Measurements from ENCODE around the gene MRPL46.
"Not testable (repeated sequence)": the region's sequence is repeated elsewhere in the genome, so short reads cannot be mapped to it uniquely, and the experiment has no call there.

MRPL46 gene

DNA sequence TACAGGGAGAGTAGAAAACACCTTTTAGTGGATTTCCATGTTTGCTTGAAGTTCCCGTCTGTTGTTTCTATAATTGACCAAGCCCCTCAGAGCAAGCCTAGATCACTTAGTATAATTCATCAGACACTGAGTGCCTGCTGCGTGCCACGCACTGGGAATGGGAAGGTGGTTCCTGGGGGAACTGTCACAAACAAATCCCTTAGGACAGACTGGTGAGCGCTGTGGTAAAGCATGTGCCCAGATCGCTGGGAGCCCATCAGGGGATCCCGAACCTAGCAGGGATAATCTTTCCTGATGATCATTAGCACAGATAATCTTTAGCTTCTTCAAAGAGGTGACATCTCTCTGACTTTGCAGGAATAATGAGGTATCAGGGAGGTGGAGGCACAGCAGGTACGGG is 9.9 kb upstream of the MRPL46 start:
- no peak for DNase-seq

DNA sequence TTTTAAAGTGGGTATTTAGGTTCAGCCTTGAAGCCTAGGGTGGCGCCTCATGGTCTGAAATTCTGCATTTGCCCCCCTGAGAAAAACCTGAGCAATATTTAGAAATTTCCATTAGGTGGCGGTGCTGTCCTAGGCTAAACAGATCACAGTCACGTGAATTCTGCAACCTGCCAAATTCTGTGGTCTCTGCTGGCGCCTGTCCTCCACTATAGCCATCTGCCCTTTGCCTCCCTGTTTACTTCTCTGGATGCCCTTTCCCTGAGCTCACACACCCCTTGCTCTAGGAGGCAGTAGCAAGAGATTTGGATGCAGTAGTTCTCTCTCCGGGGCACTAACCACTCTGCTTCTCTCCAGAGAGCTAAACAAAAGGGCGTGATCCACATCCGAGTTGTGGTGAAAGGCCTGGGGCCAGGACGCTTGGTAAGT is 9.5 kb upstream of the MRPL46 start:
- no peak for DNase-seq

DNA sequence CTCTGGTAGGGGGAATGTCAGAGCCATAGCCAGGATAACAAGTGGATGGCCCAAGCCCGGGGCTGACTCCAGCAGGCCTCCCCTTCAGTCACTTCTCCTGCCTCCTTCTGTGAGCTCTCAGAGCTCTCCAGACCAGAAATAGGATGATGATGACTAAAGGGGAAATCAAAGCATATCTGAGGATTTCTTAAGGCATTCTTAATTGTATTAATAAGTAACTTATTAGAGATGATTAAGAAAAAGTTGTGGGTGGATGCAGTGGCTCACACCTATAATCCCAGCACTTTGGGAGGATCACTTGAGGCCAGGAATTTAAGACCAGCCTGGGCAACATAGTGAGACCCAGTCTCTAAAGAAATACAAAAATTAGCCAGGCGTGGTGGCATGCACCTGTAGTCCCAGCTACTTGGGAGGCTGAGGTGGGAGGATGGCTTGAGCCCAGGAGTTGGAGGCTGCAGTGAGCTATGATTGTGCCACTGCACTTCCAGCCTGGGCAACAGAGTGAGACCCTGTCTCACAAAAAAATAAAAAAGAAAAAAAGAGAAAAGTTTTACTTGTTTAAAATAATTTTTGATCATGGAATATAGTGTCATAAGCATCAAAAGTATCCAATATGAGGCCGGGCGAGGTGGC is 6.6 kb upstream of the MRPL46 start:
- DNase-seq, result not testable (repeated sequence)

DNA sequence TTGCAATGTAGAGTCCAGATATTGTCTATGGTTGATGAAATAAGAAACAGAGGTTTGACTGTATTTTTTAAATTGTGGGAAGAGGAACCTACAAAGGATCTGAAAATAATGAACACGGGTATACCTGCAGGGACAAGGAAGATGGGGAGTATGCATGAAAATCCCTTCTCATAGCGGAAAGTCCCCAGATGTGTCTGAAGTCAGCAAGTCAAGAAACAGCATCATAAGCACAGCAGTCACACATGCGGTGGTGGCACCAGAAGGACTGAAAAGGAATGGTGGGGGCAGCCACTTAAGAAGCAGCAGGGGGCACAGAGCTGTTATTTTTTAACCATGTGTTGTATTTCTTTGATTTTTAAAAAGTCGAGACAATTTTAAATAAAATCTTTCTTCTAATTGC is 5.0 kb upstream of the MRPL46 start:
- DNase-seq, result no peak

DNA sequence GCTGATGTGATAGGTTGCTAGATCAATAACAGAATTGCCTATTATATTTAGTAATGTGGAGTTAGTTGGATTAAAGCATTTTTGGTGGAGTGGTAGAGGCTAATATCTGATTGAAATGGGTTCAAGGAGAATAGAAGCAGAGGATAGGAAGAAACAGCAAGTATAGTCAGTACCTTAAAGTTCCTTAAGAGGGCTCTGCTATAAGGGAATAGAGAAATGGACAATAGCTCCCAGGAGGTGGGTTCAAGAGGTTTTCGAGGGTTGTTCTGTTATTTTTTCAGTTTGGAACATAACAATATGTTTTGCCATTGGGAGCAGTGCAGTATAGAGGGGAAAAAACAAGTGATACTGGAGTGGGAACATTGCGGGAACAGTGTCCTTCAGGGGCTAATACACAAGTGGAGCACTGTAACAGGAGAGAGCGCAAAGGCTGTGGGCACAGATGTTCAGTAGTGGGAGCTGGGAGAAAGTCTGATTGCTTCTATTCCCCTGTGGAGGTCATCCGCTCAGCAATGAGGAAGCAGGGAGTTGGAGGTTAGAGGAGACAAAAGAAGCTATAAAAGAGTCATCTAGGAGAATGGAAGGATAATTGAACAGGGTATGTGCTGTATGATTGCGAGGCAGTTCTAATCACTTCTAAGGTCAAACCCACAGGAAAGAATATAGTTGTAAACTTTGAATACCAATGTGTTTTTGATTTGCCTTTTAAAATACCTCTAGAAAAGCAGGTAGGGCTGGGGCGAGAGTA is 3.6 kb upstream of the MRPL46 start:
- DNase-seq, result no peak

DNA sequence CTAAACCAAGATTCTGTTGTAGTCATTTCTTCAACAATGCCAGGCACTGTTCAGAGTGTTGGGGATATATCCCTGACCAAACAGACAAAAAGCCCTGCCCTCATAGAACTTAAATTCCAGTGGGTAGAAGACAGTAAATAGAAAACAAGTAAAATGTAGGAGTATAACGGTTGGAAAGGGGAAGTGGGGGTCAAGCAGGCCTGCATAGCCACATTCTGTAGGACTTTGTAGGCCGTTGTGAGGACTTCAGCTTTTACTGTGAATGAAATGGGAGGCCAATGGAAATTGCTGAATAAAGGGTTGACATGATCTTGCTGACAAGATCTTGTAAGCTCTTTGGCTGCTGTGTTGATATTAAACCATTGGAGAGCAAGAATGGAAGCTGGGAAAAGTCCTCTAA is 2.1 kb upstream of the MRPL46 start:
- no peak for DNase-seq

DNA sequence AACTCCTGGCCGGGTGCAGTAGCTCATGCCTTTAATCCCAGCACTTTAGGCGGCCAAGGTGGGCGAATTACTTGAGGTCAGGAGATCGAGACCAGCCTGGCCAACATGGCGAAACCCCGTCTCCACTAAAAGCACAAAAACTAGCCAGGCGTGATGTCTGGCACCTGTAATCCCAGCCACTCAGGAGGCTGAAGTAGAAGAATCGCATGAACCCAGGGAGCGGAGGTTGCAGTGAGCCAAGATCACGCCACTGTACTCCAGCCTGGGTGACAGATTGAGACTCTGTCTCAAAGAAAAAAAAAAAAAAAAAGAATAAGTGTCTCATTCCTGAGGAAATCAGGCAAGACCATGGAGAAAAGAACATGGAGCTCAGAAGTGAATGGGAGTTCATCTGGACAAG is 1.5 kb upstream of the MRPL46 start:
- DNase-seq, result not testable (repeated sequence)

DNA sequence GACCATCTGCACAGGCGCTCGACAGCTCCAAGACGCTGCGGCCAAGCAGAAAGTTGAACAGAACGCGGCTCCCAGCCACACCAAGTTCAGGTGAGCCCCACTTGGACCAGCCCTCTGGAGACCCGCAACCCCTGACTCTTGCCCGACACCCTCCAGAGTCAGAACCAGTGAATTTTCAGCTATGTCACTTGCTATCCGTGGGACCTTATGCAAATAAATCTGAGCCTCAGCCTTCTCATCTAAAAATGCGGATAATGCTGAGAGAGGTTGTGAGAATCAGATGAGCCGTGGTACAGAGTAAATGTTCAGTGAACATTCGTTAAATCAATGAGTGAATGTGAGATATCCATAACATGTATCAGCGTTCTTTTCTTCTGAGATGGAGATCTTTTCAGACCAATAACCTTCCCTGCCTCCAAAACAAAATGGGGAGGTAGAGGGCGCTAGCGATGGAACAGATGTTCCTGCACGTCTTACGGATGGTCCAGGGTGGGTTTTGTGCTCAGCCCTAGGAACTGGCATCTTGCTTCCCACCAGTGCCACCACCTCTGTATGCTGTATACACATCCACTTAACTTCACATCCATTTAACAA is 844 bp upstream of the MRPL46 start:
- no peak for DNase-seq

DNA sequence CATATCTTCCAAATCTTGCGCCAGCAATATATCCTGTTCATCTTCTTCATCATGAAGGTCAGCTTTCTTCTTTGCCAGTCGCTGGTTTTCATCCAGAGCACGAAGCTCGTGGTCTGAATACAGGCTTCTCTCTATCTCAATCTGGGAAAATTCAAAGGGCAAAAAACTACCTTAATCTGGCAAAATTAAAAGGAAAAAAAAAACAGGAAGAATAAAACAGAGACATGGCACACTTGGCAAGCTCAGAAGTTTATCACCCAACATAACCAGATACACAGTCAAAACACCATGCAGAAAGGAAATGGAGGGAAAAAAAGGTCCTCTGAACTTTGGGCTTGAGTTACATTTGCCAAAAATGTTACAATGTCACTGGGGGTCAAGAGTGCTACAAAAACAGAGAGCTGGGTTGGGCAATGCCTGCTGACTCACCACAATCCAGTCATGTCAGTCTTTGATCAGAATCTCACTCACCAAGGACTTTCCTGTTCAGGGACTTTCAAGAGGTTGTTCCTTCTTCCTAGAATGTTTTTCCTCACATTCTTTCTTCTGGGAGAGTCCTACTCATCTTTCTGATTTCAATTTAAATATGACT is 1.5 kb downstream of the MRPL46 start:
- no peak for DNase-seq

DNA sequence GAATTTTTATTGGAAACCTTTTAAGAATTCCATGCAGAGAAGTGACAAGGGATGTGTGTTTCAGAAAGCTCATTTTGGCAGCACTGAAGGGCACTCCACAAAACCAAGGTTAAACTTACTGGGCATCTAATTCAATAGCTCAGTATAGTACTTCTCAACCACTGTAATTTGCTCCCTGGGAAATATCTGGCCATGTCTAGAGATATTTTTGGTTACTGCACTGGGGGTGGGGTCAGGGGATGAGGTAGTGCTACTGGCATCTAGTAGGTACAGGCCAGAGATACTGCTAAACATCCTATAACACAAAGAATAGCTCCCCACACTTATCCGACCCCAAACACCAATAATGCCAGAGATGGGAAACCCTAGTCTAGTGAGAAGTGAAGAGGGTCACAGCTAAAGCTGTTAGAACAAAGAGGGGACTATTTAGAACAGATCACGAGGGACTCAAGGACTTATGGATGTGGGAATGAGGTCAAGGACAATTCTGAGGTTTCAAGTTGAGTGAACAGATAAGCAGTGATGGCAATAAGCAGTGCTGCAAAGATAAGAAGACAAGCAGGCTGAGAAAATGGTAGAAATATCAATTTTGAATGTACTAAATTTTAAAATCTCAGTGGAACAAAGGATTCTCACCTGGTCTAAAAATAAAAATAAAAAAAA is 3.2 kb downstream of the MRPL46 start:
- DNase-seq, result no peak

DNA sequence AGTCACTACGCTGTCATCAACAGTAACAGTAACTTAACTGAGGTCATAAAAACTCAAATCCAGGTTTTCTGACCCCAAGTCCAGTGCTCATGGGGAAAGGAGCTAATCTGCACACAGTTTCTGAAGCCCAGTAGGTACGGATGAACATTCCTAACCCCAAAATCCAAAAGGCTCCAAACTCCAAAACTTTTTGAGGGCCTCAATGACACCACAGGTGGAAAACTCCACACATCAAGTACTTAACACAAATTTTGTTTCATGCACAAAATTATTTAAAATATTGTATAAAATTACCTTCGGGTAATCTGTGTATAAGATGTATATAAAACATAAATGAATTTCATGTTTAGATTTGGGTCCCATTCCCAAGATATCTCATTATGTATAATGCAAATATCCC is 10.5 kb downstream of the MRPL46 start:
- no peak for DNase-seq

DNA sequence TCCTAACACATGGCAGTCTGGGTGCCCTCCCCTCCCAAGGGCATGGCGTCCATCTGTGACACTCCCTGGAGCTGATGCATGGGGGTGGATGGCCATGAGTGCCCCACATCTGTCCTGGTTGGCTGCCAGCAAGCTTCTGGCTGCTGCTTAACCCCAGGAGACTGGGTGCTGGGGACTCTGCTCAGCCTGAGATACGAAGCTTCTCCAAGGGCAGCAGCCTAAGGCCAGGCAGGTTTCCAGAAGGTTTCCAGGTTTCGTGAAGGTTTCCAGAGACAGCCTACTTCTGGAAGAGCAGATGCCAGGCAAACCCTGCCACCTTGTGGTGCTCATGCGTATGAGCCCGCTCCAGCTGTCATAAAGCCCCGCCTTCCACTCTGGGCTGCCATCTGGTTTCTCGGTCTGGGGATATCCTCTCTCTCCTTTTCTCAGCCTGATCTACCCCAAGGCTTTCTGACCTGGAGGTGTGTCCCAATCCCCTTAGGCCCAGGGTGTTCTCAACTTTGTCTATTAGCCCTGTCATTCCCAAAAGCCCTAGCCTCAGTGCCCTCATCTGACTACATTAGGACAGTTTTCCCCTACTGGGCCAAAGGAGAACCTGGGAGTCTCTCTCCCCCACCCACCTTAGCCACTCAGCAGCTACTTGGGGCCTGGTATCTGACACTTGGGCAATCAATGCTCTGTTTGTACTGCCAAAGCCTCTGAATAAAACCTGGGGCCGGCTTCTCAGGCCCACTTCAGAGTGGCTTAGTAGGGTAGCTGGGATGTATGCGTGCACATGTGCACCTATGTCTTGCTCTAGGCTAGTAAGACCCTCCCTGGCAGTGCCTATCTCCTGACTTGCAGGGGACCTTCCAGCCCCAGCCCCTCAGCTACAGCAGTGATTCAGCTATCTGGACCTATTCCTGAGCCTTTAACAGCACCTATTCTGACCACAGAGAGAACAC is 12.0 kb downstream of the MRPL46 start:
- DNase-seq, result peak; percentile 41

DNA sequence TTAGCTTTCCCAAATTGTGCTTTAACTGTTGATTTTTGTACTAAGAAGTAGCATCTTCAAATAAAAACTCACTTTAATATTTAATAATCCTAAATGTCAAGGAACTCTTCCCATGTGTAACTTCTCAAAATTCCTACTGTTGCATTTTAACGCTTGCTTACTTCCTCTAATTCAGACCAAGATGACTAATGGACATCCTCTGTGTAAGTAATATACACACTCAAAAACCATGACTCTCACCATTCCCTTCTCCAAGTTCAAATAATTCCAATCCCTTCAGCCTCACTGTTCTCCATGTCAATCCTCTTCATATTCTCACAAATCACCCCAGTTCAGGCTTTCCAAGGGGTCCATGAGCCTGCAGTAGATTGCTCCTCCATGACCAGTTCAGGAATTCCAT is 13.0 kb downstream of the MRPL46 start:
- DNase-seq, result no peak

DNA sequence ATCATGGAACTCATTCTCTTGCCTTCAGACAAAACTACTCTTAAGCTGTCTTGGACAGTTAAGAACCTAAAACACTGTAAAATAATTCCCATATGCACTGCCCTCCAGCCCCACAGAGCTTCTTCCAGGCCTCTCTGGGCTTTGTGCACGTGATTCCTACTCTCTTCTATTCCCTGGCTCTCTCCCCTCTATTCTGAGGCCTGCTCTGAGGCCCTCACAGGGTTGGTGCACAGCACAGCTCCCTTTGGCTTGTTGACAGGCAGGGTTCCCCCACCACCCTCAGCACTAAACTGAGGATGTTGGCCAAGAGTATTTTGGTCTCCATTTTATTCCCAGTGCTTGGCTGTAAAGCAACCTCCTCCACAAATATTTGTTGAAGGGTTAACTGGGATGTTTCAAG is 13.5 kb downstream of the MRPL46 start:
- no peak for DNase-seq

DNA sequence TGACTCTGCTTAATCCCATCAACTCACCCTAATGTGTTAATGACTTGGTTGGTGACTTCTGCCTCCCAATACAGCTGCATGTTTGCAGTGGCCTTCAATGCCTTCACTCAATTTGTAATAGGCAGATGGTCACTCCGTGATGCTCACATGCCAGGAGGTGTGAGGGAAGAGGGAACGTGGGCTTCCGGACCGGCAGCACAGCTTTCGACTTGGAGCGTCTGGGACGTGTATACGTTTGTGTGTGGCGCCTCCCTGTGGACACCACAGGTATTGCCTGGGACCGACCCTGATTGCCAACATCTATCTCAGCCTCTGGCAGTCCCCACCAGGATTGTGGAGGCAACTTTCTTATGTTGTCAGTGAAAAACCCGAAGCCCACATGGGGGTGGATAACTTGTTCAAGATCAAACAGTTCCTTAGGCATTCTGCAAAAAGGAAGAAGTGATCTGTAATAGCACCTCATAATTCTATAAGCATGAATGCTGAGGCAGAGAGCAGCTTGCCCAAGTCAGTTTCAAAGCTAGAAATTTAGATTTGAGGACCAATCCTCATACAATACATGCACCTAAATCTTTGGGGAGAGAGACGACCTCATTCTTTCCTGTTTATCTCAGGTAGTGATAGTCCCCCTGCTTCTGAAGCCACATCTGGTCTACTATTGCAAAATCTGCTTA is 16.9 kb downstream of the MRPL46 start:
- DNase-seq, result peak; percentile 54

DNA sequence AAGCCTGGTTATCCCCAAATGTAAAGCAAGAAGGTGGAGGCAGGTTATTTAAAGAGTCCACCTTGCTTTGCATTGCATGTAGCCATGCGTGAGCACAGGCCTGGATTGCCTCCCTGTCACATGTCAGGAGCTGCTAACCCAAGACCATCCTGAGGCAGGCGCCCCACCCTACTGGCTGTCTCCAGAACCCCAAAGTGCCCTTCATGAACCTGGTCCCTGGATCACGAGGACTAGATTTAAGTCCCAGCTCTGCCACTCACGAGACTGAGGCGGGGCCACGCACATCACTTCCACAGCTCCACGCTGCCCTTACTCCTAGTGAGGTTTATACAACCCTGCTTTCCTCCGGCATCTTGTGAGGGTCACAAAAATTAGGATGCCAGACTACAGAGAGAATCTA is 17.6 kb downstream of the MRPL46 start:
- DNase-seq, result no peak

DNA sequence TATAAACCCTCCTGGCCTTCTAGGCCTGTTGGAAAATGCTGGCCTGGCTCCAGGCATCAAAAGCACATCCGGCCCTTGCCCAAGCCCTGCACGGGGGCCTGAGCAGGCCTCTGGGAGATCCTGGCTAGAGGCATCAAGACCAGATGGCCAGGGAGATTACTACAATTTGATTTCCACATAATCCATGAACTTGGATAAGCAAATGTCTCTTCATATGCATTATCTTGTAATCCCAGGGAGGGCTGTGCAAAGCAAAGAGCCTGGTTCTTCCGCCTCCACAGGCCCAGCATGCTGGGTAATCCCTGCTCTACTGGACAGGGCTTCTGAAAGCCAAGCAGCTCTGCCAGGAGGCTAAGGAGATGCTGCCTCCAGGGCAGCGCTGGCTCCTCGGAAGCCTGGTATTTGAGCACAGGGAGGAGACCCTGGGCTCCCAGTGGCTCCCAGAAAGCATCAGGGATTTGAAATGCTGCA is 18.2 kb downstream of the MRPL46 start:
- no peak for DNase-seq

DNA sequence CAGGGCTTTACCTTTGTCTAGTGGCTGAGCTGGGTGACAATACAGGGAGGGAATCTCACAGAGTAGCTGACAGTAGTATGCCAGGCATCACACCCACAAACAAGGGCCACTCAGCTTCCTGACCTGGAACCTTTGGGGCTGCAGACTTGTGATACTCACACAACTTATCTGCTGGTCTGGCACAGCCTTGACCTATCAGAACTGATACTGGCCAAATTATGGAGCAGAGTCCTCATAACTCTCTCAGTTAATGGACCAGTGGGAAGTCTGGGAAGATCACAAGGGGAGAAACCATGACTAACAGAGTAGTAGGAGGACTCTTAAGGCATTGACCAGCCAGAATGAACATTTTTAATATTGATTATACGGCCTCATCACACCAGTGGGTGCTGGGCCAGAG is 19.4 kb downstream of the MRPL46 start:
- DNase-seq, result no peak

DNA sequence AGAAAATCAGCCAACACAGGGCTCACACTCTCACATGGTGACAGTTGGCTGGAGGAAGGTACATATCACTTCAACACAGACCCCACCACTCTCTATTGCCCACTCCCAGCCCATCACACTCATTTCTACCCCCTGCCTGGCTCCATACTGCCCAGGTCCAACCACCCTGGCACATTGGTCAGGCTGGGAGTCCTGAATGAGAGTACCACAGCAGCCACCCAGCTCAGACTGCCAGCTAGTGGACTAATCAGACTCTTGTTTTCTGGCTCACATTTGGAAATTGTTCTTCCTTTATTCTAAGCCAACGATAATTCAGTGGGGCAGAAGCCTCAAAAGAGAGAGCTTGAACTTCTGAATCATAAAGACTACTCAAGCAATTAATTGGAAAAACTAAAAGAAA is 20.0 kb downstream of the MRPL46 start:
- DNase-seq, result no peak

DNA sequence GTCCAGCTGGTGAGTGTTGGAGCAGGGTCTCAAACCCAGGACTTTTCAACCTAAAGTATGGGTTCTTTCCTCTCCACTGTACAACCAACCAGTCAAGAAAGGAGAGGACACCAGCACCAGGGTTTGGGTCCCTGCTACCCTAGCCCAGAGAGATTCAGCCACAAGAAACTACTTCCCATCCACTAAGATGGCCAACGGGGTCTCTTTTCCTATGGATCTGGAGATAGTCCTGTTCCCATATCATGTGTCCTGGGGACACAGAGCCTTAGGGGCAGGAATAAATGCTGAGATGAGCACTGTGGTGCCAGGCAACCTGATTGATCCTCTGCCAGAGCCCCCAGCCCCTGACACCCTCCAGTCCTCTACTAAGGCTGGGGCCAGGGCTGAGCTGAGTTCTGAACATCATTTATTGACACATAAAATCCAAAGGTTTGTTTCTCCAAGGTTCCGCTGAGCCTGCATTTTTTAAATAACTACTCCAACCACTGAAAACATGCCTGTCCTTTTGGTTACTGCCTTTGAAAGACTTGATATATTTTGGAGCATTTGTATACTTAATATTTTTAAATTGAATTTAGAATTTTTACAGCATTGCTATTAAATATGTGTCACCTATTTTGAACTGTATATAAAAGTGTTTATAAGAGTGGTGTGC is 26.0 kb downstream of the MRPL46 start:
- no peak for DNase-seq

DNA sequence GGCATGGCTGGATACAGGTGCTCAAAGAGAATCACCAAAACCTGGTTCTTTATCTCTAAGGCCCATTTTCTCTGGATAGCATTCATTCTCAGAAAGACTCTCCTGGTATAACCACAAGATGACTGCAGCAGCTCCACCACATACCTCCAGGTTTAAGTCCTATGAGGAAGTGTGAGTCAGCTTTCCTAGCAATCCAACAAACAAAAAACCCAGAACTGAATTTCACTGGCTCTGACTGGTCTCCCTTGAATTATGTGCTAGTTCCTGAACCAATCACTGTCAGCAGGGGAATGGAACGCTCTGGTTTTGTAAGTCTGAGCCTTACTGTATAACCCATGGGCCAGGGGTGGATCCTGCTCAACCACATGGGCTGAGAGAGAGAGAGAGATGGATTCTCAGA is 27.2 kb downstream of the MRPL46 start:
- DNase-seq, result no peak
